ENCODE results near the gene LTB4R.

The LTB4R gene

DNA sequence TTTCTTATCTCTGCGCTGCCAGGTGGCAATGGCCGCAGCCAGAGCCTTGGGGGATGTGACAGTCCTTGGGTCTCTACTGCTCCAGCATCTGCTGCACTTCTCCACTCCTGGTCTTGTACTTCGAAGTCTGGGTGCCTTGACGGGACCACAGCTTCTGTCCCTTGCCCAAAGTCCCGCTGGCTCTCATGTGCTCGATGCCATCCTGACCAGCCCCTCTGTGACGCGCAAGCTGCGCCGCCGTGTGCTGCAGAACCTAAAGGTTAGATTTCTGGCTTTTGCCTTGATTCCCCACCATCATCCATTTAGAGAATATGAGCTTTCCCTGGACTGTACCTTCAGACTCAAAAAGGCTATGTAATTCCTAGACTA, 7.3 kb upstream of the LTB4R start:
- DNase-seq = no peak

DNA sequence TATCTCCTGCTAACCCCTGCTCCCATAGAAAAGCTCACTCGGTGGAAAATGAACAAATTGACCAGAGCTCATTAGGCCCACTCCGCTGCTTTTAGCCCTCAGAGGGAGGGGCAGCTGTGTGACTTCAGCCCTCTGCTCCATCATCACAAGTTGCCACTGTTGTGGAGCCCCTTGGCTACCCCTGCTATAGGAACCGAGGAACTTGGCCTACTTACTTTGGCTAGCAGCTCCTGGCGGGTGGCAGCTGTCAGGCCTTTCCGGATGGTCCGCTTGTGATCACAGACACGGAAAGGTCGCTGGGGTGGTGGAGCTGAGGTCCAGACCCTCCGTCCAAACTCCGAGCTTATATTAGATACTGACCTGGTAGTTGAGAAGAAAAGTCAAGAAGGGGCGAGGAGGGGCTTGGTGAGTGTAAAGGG, 4.1 kb upstream of the LTB4R start:
- no peak for DNase-seq

DNA sequence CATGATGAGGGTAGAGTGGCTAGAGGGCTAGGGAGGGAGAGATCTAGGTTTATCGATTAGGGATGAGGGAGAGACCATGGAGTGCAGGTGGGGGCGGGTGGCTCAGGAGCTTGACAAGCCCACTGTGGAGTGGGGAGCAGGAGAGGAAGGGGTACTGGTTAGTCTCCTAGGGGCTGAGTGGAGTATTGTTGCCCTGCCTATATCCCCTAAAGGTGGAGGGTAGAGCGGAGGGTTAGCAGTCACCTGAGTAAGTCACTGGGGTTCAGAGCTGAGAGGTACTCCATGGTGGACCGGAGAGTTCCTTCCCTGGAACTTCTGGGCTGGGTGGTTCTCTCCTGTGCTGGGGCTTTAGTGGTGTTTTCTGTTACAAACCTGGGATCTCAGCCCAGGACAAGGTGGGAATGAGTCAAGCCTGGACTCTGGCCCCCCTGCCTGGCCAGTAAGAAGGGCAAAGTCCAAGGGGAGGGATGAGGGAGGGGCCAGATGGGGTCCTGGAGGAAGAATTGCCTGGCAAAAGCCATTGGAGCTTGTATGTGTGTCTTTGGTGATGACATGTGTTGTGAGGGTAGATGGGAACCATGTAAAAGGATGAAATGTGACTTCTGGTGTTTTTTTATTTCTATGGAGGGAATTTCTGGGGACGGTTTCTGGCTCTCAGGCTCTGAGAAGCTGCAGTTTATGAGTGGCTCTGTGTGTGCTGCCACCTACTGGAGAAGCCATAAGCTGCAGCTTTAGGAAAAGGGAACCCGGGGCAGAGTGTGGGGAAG, 3.5 kb upstream of the LTB4R start, which contains the start of gene CIDEB:
CIDEB (minus strand) TSS at position 403 of the 767 bp plus-strand sequence; CDS start at position 284, 119 bp downstream.
- DNase-seq = no peak

DNA sequence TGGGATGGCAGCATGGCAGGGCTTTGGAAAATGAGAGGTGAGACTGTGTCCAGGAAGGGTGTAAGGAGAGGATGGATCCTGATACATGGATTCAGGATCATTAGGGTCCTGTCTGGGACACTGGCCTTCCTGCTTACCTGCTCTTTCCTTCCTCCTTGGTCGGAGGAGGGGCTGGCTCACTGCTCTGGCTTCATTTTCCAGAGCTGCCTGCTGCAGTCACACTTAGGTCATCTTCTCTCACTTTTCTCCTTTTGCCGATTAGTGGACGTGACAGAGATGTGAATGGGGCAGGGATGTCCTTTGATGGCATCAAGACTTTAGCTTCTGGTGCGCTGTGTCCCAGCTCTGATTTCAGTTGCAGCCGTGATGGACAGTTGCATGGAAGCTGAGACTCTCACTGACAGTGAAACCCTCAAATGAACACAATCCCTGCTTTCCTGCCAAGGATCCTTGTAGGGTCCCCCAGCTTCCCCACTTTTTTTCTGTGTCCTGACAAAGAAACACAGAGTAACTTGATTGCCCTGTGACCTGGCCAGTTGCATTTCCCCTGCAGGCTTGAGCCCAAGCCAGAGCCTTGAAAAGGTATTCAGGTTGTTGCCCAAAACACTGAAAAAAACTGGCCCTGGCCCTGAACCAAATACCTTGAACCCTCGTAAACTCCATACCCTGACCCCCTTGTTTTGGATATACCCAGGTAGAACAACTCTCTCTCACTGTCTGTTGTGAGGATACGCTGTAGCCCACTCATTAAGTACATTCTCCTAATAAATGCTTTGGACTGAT, 2.8 kb upstream of the LTB4R start:
- no peak for DNase-seq

DNA sequence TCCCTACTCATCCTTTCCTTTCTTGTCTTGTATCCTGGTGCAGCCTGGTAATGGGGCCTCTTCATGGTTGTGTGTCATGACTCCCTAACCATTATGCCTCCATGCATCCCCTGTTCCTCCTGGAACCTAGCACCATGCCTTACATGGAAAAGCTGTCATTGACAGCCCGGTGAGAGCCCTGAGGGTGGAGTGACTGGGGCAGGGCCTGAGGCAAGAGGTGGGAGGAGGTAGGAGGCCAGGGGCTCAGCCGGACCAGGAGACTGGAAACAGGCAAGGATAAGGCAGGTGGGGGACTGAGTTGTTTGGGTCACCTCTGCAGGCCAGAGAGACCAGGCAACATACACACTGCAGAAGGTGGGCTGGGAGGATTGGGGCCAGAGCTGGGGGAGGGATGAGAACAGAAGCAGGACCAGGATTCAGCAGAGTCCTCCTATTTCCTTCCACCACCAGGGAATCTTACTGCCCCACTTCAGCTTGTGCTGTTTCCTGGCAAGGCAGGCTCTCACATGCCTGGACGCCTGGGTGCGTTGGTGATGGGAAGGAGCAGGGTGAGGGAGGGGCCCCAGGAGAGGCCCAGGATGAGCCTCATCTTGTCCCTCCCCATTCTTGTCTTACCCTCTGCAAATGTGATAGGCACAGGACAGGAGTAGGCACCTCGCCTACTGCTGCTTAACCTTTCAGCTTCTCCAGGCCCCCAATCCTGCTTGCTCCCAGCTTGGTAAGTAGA, 1.6 kb upstream of the LTB4R start, which contains the start of gene LTB4R2:
LTB4R2 (plus strand) TSS at position 603 of the 727 bp plus-strand sequence. CDS start 525 bp downstream, outside the sequence.
- DNase-seq = no peak

DNA sequence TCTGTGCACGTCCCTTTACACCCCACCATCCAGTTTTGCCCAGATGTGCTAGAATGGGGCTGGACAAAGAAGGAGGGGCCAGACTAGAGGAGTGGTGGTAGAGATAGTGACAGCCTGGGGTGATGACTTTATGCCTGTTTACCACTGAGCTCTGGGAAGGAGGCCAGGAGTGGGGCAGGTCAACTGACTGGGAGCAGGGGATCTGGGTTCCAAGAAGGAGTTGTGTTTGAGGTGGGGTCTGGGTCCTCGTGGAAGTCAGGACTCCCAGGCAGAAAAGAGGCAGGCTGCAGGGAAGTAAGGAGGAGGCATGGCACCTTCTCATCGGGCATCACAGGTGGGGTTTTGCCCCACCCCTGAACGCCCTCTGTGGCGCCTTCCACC, 1.0 kb upstream of the LTB4R start:
- DNase-seq = no peak

DNA sequence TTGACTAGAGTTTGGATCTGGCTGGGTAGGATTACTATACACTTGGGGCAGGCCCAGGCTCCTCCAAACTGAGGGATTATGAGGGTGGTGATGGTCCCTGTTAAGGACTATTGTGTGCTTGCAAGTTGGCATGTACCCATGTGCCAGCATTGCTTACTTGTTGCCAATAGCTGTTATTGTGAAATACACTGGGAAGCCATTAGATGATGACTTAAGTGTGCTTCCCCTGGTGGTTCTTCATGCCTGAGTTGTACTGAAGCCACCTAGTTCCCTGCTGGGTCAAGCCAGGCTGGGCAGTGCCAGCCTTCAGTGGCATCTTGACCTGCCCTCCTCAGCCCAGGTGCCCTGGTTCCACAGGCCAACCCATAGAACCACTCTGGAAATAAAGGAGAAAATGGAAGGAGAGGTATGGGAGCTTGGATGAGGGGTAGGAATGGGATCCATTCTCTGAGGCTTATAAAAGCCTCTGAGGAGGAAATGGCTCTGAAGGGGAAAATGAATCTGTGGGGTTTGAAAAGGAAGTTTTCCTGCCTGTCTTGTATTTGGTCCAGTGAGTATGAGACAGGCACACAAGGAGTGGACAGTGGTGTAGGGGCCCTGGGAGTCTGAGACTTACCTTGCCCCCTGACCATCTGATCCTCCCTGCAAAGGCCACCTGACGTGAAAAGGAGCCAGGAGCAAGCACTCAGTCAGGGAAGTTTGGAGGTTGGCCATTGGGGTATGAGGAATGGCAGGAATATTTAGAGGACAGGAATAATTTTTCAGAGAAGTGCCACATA, 724 bp downstream of the LTB4R start:
- no peak for DNase-seq

DNA sequence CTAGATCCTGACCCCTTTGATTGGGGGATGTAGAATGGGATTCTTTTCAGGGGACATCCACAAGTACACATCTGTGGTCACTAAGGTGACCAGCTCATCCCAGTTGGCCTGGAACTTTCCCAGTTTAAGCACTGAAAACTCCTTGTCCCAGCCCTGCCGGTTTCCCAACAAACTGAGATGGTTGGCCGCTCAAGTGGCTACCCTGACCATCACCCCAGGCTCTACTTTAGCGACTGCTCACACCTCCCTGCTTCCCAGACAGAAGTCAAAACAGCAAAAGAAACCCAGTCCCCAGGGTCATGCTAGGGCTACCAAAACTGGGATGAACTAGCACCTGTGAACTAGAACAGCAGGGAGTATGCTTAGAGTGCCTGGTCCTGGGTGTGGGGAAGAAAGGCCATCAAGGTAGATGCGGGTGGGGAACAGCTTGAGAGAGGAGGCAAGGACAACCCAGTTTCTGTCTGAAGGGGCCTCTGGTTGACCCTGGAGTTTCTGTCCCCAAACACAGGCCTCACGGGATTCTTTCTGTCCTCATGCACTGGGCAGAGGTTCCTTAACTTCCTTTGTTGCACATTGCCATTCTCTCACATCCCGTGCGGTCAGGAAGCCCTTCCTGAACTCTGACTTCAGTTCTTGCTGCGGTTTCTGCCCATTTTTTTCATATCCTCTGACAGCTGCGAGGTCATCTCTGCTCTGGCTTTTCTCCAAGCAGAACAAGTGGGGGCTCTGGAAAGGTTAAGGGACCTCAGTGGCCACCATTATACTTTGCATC, 1.6 kb downstream of the LTB4R start:
- DNase-seq = no peak

DNA sequence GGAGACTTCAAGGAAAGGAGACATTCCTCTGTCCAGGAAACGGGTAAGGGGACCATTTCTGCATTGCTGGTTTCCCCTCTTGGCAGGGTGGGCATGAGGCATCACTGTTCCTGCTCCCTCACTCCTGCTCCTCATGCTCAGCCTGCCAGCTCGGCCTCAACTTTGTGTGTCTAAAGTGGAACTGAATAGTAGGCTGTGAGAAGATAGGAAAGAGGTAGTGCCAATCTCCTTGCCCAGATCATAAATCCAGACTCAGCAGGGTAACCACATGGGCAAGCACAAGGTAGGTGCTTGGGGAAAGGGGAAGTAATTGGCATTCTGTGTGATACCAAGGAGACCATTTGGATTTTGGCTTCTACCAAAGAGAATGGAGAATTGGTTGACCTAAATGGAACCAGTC, 2.6 kb downstream of the LTB4R start:
- no peak for DNase-seq

DNA sequence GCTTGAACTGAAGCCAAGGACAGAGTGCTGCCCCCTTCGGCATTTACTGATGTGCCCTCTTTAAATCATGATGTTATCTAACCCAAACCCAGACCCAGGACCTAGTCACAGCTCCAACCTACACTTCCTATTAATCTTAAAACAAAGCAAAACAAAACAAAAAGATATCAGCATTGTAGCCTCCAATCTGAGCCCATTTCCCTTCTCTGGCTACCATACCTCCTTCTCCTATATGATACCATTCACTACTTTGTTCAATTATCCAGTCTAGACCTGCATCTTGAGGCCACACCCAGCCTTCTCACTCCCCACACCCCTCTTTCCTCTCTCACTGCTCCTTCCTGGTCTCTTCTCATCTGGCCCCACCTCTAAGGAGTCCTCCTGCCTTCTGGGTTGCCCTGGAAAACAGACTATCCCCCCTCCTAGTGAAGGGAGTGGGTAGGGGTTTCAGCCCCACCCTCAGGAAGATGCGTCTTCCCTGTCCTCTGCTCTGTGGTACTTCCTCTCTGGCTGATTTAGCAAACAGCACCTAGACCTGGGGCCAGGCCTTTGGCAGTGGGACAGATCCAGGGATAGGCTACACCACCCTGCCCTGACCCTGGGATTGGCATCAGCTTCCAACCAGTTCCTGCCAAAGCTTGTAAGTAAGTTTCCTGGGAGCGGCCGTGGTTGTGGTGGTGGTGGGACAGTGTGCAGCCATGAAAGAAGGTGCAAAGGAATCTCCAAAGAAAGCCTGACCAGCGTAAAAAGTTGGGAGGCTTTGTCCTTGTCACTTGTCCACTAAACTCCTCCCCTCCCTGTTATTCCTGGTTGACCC, 3.3 kb downstream of the LTB4R start:
- no peak for DNase-seq

DNA sequence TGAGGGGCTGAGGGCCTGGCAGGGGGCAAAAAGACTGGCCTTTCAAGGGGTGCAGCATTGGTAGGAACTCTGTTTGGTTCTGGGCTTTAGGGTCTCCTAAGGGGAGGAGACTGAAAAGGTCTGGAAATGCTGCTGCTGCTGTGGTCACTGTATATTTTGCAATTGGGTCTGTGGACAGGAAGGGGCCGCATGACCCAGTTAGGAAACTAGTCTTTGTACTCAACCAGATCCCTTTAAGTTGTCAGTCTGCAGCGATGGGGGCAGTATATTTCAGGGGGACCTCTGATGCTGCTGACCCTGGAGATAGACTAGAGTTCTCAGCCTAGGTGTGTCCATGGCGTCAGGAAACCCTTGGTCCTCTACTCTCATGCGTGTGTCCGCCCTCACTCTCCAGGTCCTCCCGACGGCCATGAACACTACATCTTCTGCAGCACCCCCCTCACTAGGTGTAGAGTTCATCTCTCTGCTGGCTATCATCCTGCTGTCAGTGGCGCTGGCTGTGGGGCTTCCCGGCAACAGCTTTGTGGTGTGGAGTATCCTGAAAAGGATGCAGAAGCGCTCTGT, 4.0 kb downstream of the LTB4R start:
- DNase-seq = no peak

DNA sequence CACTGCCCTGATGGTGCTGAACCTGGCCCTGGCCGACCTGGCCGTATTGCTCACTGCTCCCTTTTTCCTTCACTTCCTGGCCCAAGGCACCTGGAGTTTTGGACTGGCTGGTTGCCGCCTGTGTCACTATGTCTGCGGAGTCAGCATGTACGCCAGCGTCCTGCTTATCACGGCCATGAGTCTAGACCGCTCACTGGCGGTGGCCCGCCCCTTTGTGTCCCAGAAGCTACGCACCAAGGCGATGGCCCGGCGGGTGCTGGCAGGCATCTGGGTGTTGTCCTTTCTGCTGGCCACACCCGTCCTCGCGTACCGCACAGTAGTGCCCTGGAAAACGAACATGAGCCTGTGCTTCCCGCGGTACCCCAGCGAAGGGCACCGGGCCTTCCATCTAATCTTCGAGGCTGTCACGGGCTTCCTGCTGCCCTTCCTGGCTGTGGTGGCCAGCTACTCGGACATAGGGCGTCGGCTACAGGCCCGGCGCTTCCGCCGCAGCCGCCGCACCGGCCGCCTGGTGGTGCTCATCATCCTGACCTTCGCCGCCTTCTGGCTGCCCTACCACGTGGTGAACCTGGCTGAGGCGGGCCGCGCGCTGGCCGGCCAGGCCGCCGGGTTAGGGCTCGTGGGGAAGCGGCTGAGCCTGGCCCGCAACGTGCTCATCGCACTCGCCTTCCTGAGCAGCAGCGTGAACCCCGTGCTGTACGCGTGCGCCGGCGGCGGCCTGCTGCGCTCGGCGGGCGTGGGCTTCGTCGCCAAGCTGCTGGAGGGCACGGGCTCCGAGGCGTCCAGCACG, 4.7 kb downstream of the LTB4R start:
- no peak for DNase-seq

DNA sequence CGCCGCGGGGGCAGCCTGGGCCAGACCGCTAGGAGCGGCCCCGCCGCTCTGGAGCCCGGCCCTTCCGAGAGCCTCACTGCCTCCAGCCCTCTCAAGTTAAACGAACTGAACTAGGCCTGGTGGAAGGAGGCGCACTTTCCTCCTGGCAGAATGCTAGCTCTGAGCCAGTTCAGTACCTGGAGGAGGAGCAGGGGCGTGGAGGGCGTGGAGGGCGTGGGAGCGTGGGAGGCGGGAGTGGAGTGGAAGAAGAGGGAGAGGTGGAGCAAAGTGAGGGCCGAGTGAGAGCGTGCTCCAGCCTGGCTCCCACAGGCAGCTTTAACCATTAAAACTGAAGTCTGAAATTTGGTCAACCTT, 5.3 kb downstream of the LTB4R start:
- no peak for DNase-seq

DNA sequence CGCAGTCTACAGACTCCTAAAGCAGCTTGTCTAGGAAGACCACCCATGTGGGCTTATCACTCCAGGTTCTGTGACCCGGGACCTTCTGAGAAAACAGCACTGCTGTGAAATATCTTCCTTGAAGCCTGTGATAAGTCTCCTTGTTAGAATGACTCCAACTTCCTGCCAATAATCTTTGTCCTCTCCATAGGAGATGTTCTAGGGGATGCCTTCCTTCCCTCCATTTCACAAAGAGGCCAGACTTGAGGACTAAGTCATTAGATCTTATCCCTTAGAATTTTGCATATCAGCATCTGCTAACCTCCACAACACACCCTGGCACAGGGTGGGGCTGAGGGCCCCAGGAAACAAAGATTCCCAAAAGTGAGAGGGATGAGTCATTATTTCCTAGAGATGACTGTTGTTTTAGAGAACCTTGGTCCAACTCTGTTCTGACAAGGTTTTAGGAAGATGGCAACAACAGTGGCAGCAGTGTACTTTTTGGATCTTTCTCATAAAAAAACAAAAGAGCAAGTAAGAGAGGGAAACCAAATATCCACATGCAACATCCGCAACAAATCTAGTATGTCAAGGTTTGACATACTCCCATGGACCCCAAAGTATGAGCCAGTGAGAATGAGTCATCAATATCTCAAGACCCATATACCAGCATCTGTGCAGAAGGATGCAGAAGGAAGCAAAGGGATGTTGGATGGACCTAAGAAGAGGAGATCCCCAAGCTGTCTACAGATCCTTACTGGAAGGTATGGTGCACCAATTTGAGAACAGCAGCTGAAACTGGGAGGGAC, 6.0 kb downstream of the LTB4R start:
- no peak for DNase-seq

DNA sequence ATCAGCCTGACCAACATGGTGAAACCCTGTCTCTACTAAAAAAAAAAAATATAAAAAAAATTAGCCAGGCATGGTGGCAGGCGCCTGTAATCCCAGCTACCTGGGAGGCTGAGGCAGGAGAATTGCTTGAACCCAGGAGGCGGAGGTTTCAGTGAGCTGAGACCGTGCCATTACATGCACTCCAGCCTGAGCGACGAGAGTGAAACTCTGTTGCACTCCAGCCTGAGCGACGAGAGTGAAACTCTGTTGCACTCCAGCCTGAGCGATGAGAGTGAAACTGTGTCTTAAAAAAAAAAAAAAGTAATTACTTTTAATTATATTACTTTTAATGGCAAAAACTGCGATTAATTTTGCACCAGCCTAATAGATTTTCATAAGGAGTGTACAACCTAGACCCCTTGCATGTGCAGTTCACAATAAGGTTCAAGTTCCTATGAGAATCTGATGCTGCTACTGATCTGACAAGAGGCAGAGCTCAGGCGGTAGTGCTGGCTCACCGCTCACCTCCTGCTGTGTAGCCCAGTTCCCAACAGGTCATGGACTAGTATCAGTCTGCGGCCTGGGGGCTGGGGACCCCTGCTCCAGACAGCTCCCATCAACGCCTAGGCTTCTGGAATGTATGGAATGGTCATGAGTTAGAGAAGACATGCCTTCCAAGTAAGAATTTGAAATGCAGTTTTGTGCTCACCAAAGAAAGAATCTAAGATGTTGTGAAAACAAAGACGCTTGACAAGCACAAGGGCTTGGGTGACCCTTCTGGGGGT, 10.1 kb downstream of the LTB4R start:
- DNase-seq = no peak

DNA sequence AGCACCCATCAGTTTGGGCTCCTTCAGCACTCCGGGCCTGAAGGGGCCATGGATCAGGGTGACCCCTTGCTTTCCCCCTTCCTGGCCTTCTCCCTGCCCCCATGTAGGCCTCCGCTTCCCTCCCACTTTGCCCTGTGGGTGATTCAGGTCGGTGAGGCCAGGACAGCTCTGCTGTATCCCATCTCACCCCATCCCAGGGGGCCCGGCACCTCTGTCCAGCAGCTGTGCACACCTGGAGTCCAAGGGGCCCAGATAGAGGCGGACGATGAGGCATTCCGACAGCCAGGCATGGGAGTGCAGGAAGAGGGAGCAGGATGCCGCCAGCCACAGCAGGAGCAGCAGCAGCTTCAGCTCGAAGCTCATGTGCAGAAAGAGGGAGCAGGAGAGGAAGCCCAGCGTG, 11.4 kb downstream of the LTB4R start:
- no peak for DNase-seq

DNA sequence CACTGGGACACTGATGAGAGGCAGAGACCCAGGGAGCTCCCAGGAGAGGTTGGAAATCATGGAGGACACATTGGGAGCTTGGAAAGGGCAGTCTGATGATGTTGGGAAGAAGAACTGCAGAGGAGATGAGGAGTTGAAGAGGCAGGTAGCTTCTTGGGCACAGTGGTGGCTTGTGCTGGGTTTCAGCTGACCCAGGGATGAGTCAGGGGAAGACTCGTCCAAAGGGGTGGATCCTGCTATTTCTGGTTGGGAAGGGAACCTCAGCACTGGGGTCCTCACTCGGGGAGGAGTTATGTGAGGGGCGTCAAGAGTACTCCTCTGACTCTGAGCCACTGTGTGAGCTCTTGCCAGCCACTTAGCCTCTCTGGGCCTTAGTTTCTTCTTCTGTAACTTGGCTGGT, 12.0 kb downstream of the LTB4R start:
- DNase-seq = no peak

DNA sequence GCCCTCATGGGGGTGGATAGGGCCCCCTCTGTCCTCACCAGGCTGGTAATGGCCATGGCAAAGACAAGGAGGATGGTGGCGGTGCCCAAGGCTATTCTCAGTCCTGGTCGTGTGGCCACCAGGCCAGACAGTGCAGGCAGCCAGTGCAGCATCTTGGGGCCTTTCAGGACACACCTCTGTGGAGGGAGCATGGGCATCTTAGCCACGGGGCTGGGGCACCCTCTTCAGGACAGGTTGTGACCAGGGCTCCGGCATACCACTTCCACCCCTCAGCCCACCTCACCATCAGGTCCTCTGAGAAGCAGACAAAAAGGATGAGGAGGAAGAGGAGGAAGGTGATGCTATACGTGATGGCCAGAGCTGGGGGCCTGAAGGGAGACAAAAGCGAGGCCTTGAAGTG, 12.7 kb downstream of the LTB4R start:
- no peak for DNase-seq
